GM10266 (cell line): ENCODE data around the gene TBX18.

Source experiments
- DNase-seq: peaks from one replicate; pipeline ENCODE4 v3.0.0; 2012; ENCODE audit errors: extremely low spot score
- CTCF ChIP-seq: IDR thresholded peaks from 2 replicates; pipeline ENCODE4 v1.5.1; 2012; ENCODE audit warnings: mild to moderate bottlenecking, low read depth; ENCODE audit not compliant: control insufficient read depth, insufficient read depth; ENCODE audit errors: missing control alignments

Gene TBX18

GRCh38 chr6:84773431-84774156 lies 9.2 kb upstream of the TBX18 start:
- DNase-seq = no peak
- no peak for TF ChIP-seq CTCF

- no peak for TF ChIP-seq CTCF
- DNase-seq = no peak
Observed at GRCh38 chr6:84773133-84773430, 8.7 kb upstream of the TBX18 start.

DNA sequence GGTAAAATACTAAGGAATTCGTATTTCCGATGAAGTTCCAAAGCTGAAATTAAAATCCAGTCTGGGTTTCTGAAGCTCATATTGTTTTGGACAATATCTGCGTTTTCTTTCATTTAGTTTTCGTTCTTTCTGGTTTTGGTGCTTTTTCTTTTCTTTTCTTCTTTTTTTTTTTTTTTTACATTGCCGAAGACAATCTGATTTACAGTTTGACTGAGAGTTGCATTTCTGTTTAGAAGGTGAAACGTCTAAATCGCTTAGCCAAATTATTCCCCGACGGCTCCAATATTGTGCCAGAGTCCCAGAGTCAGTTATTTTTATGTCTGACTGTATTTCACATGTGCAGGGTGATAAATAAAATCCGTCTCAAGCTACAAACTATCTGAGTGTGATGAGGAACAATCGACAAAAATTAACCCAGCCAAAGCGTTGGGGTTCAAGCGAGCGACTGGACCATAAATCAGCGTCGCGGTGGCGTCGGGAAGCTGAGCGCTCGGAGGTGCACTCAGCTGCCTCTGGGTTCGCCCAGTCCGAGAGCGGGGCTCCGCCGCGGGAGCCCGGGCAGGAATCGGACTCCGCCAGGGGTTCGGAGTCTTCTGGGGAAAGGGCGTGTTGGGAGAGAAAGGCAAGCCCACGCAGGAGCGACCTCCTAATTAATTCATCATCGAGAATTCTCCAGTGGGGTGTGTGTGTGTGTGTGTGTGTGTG lies 8.2 kb upstream of the TBX18 start:
- TF ChIP-seq CTCF = no peak
- no peak for DNase-seq

- TF ChIP-seq CTCF = no peak
- DNase-seq = no peak
Observed at GRCh38 chr6:84771756-84772356, 7.5 kb upstream of the TBX18 start.

- TF ChIP-seq CTCF = no peak
- no peak for DNase-seq
Observed at GRCh38 chr6:84771125-84771755, 6.8 kb upstream of the TBX18 start.

GRCh38 chr6:84770521-84770920 lies 6.1 kb upstream of the TBX18 start:
- DNase-seq = no peak
- no peak for TF ChIP-seq CTCF
